Suprapubic skin (tissue), 4 donors: ENCODE measurements around the gene PRKN.

Experiments
- EP300 ChIP-seq: sonication (generic); formaldehyde crosslinking; IDR thresholded peaks from one replicate; pipeline ENCODE4 v1.6.1; 2017; ENCODE audit warnings: antibody characterized with exemption
- POLR2A ChIP-seq, 2 donors: fragments of 450-650 bp; IDR thresholded peaks; one replicate each; pipeline ENCODE4 v1.6.1; 2017; ENCODE audit warnings: antibody characterized with exemption in 2 of 2, mild to moderate bottlenecking in 2 of 2, moderate library complexity in 2 of 2
- POLR2AphosphoS5 ChIP-seq, 3 donors: sonication (generic); formaldehyde crosslinking; IDR thresholded peaks; one replicate each; pipeline ENCODE4 v1.6.1; 2017; ENCODE audit warnings: antibody characterized with exemption in 3 of 3
- TF ChIP-seq, protein P1 (sequence below), 2 donors: fragments of 200-600 bp in 1 of 2; fragments of 450-650 bp in 1 of 2; sonication (generic) in 1 of 2; IDR thresholded peaks; one replicate each; pipeline ENCODE4 v1.5.1; 2016 to 2019; ENCODE audit warnings: antibody characterized with exemption in 2 of 2, mild to moderate bottlenecking in 1 of 2, moderate library complexity in 1 of 2

DNA sequence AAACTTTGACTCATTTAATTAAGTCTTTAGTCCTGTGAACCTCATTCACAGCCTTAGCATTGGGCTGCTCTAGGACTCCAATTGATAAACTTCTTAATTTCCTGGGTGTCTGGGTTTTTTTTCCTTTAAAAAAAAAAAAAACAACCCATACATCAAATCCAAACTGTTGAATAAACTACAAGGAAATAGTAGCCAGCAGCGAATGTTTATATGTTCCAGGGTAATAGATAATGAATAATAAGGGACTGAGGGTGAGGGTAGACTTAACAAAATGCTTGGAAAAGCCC is 890.2 kb downstream of the PRKN start:
- TF ChIP-seq, protein P1, sequence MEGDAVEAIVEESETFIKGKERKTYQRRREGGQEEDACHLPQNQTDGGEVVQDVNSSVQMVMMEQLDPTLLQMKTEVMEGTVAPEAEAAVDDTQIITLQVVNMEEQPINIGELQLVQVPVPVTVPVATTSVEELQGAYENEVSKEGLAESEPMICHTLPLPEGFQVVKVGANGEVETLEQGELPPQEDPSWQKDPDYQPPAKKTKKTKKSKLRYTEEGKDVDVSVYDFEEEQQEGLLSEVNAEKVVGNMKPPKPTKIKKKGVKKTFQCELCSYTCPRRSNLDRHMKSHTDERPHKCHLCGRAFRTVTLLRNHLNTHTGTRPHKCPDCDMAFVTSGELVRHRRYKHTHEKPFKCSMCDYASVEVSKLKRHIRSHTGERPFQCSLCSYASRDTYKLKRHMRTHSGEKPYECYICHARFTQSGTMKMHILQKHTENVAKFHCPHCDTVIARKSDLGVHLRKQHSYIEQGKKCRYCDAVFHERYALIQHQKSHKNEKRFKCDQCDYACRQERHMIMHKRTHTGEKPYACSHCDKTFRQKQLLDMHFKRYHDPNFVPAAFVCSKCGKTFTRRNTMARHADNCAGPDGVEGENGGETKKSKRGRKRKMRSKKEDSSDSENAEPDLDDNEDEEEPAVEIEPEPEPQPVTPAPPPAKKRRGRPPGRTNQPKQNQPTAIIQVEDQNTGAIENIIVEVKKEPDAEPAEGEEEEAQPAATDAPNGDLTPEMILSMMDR (IDR thresholded peaks at IDR 0.05), result no peak
- TF ChIP-seq EP300 (no peak), POLR2A (IDR thresholded peaks at IDR 0.05) (no peak), POLR2AphosphoS5 (IDR thresholded peaks at IDR 0.05) (no peak)
